ENCODE results near the gene SFXN3. TPM values are rescaled to one million over a fixed set of nuclear protein-coding genes. Genes with fewer than 3 reads are reported as not detected.
A peak's percentile ranks its signal among the peaks of the same experiment; 100 is the strongest.
"Not testable (repeated sequence)": the region's sequence is repeated elsewhere in the genome, so short reads cannot be mapped to it uniquely, and the experiment has no call there.

The SFXN3 gene
- total RNA-seq, 1 experiment from 2014 or later = 35.2 TPM

- H3F3A ChIP-seq (ENCODE audit: insufficient read depth, low read depth) = peaks cover 16% of the 10 kb centered on the region; the same call in 1 of the 2 replicates
- H3K4me1 ChIP-seq (replicated peaks; ENCODE audit: insufficient read depth) = peaks cover 15% of the 10 kb centered on the region
- no peaks in the 10 kb centered on the region for H4K20me1 ChIP-seq (ENCODE audit: insufficient read depth)
Measured at GRCh38 chr10:101033276-101033675, 2.2 kb downstream of the SFXN3 start.

GRCh38 chr10:101034404-101034803 is 3.4 kb downstream of the SFXN3 start:
- H3K9me3 ChIP-seq (ENCODE audit: insufficient read depth, low read depth); H3K4me2 ChIP-seq; H3K4me3 ChIP-seq; DNase-seq; H2AFZ ChIP-seq; H4K20me1 ChIP-seq (ENCODE audit: insufficient read depth); H3K9me2 ChIP-seq (ENCODE audit: insufficient read depth); H3K27me3 ChIP-seq (ENCODE audit: insufficient read depth, low read depth); CTCF ChIA-PET; POLR2A ChIA-PET (ENCODE audit: unreplicated experiment); H3K36me3 ChIP-seq (ENCODE audit: low read depth); BruUV-seq (replicated peaks); H3K79me2 ChIP-seq (ENCODE audit: low read depth); H3K27ac ChIP-seq: not testable (repeated sequence)
- intact Hi-C loops (cut with micrococcal nuclease; ENCODE audit: unreplicated experiment) = loop anchor here (5.0 kb wide), 1 partner anchor 33 kb away; no protein-coding TSS in a partner anchor
- Histone ChIP-seq H3K4me1 (replicated peaks; ENCODE audit: insufficient read depth) (peaks cover 15% of the 10 kb centered on the region), H3F3A (ENCODE audit: insufficient read depth, low read depth) (peaks cover 16% of the 10 kb centered on the region; the same call in 1 of the 2 replicates)

More at GRCh38 chr10:101033276-101033675, 2.2 kb downstream of the SFXN3 start:
- Histone ChIP-seq H2AFZ (no peak overlapping the region), H3K36me3 (ENCODE audit: low read depth) (no peaks in the 10 kb centered on the region), H3K27me3 (ENCODE audit: insufficient read depth, low read depth) (no peaks in the 10 kb centered on the region), H3K27ac (peak overlapping the region; percentile 52), H3K4me2 (peak overlapping the region; percentile 98), H3K9me3 (ENCODE audit: insufficient read depth, low read depth) (no peaks in the 10 kb centered on the region), H3K79me2 (ENCODE audit: low read depth) (no peaks in the 10 kb centered on the region), H3K4me3 (peak overlapping the region; percentile 82; the same call in 1 of the 2 replicates), H3K9me2 (ENCODE audit: insufficient read depth) (no peaks in the 10 kb centered on the region)
- ChIA-PET POLR2A (ENCODE audit: unreplicated experiment) (no interaction called here), CTCF (no interaction called here)
- TF ChIP-seq EZH2 (IDR thresholded peaks at IDR 0.05; ENCODE audit: low read depth) = no peak
- TF ChIP-seq, protein P1, sequence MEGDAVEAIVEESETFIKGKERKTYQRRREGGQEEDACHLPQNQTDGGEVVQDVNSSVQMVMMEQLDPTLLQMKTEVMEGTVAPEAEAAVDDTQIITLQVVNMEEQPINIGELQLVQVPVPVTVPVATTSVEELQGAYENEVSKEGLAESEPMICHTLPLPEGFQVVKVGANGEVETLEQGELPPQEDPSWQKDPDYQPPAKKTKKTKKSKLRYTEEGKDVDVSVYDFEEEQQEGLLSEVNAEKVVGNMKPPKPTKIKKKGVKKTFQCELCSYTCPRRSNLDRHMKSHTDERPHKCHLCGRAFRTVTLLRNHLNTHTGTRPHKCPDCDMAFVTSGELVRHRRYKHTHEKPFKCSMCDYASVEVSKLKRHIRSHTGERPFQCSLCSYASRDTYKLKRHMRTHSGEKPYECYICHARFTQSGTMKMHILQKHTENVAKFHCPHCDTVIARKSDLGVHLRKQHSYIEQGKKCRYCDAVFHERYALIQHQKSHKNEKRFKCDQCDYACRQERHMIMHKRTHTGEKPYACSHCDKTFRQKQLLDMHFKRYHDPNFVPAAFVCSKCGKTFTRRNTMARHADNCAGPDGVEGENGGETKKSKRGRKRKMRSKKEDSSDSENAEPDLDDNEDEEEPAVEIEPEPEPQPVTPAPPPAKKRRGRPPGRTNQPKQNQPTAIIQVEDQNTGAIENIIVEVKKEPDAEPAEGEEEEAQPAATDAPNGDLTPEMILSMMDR (conservative IDR thresholded peaks at IDR 0.05) = no peak
- BruUV-seq (replicated peaks) = TSS peak; percentile 31
- DNase-seq = no peak
- intact Hi-C loops (cut with micrococcal nuclease; ENCODE audit: unreplicated experiment) = loop anchor here (5.0 kb wide), 1 partner anchor 34 kb away; no protein-coding TSS in a partner anchor

GRCh38 chr10:101035314-101035713 is 4.3 kb downstream of the SFXN3 start:
- Histone ChIP-seq H3K36me3 (ENCODE audit: low read depth) (no peaks in the 10 kb centered on the region), H3K4me2 (no peak overlapping the region), H3K4me1 (replicated peaks; ENCODE audit: insufficient read depth) (peaks cover 14% of the 10 kb centered on the region), H3K27ac (no peak overlapping the region), H3K79me2 (ENCODE audit: low read depth) (no peaks in the 10 kb centered on the region), H3K27me3 (ENCODE audit: insufficient read depth, low read depth) (no peaks in the 10 kb centered on the region), H3F3A (ENCODE audit: insufficient read depth, low read depth) (peaks cover 16% of the 10 kb centered on the region; the same call in 1 of the 2 replicates), H3K9me2 (ENCODE audit: insufficient read depth) (no peaks in the 10 kb centered on the region), H3K4me3 (no peak overlapping the region), H3K9me3 (ENCODE audit: insufficient read depth, low read depth) (no peaks in the 10 kb centered on the region), H4K20me1 (ENCODE audit: insufficient read depth) (no peaks in the 10 kb centered on the region), H2AFZ (no peak overlapping the region)
- ChIA-PET POLR2A (ENCODE audit: unreplicated experiment) (no interaction called here), CTCF (no interaction called here)
- intact Hi-C loops (cut with micrococcal nuclease; ENCODE audit: unreplicated experiment) = no loop called here
- TF ChIP-seq, protein P1 (conservative IDR thresholded peaks at IDR 0.05) = no peak
- TF ChIP-seq EZH2 (IDR thresholded peaks at IDR 0.05; ENCODE audit: low read depth) = no peak
- no peak for DNase-seq
- no TSS peak for BruUV-seq (replicated peaks)

Measured in PC-9 (cell line).